ENCODE data around the gene ATP8A1.

Gene ATP8A1

GRCh38 chr4:42649870-42650269 is 7.0 kb downstream of the ATP8A1 start:
- no peak for ATAC-seq (ENCODE audit: low read depth)
- TF ChIP-seq CTCF (IDR thresholded peaks at IDR 0.05; ENCODE audit: poor library complexity, severe bottlenecking), result no peak
- H3K27me3 ChIP-seq (ENCODE audit: insufficient read depth, poor library complexity, severe bottlenecking), result no peaks in the 10 kb centered on the region
- H3K36me3 ChIP-seq (ENCODE audit: low read depth), result no peaks in the 10 kb centered on the region
- H3K4me1 ChIP-seq (ENCODE audit: insufficient read depth, poor library complexity, severe bottlenecking), result peaks cover 13% of the 10 kb centered on the region
- H3K9me3 ChIP-seq (ENCODE audit: severe bottlenecking), result no peaks in the 10 kb centered on the region
- no peak for DNase-seq (ENCODE audit: low spot score)
- H3K4me3 ChIP-seq (ENCODE audit: severe bottlenecking), result no peak overlapping the region
- H3K27ac ChIP-seq (ENCODE audit: poor library complexity, severe bottlenecking), result no peak overlapping the region

- H3K4me3 ChIP-seq (ENCODE audit: severe bottlenecking), result no peak overlapping the region
- ATAC-seq (ENCODE audit: low read depth) (no peak), DNase-seq (ENCODE audit: low spot score) (no peak)
- H3K27me3 ChIP-seq (ENCODE audit: insufficient read depth, poor library complexity, severe bottlenecking), result no peaks in the 10 kb centered on the region
- no peaks in the 10 kb centered on the region for H3K36me3 ChIP-seq (ENCODE audit: low read depth)
- H3K4me1 ChIP-seq (ENCODE audit: insufficient read depth, poor library complexity, severe bottlenecking), result no peaks in the 10 kb centered on the region
- no peak overlapping the region for H3K27ac ChIP-seq (ENCODE audit: poor library complexity, severe bottlenecking)
- no peak for TF ChIP-seq CTCF (IDR thresholded peaks at IDR 0.05; ENCODE audit: poor library complexity, severe bottlenecking)
- H3K9me3 ChIP-seq (ENCODE audit: severe bottlenecking), result no peaks in the 10 kb centered on the region
Measured at GRCh38 chr4:42646999-42647541, 9.8 kb downstream of the ATP8A1 start.

GRCh38 chr4:42646013-42646784 is 10.7 kb downstream of the ATP8A1 start:
- no peaks in the 10 kb centered on the region for H3K36me3 ChIP-seq (ENCODE audit: low read depth)
- TF ChIP-seq CTCF (IDR thresholded peaks at IDR 0.05; ENCODE audit: poor library complexity, severe bottlenecking), result no peak
- no peaks in the 10 kb centered on the region for H3K4me1 ChIP-seq (ENCODE audit: insufficient read depth, poor library complexity, severe bottlenecking)
- H3K27me3 ChIP-seq (ENCODE audit: insufficient read depth, poor library complexity, severe bottlenecking), result no peaks in the 10 kb centered on the region
- DNase-seq (ENCODE audit: low spot score) (no peak), ATAC-seq (ENCODE audit: low read depth) (no peak)
- no peaks in the 10 kb centered on the region for H3K9me3 ChIP-seq (ENCODE audit: severe bottlenecking)
- H3K4me3 ChIP-seq (ENCODE audit: severe bottlenecking), result no peak overlapping the region
- no peak overlapping the region for H3K27ac ChIP-seq (ENCODE audit: poor library complexity, severe bottlenecking)

GRCh38 chr4:42644897-42645296 is 12.0 kb downstream of the ATP8A1 start:
- no peak for TF ChIP-seq CTCF (IDR thresholded peaks at IDR 0.05; ENCODE audit: poor library complexity, severe bottlenecking)
- Histone ChIP-seq H3K4me1 (ENCODE audit: insufficient read depth, poor library complexity, severe bottlenecking) (no peaks in the 10 kb centered on the region), H3K9me3 (ENCODE audit: severe bottlenecking) (no peaks in the 10 kb centered on the region), H3K27ac (ENCODE audit: poor library complexity, severe bottlenecking) (no peak overlapping the region), H3K36me3 (ENCODE audit: low read depth) (no peaks in the 10 kb centered on the region), H3K27me3 (ENCODE audit: insufficient read depth, poor library complexity, severe bottlenecking) (no peaks in the 10 kb centered on the region), H3K4me3 (ENCODE audit: severe bottlenecking) (no peak overlapping the region)
- no peak for DNase-seq (ENCODE audit: low spot score)
- no peak for ATAC-seq (ENCODE audit: low read depth)

- no peaks in the 10 kb centered on the region for H3K9me3 ChIP-seq (ENCODE audit: severe bottlenecking)
- H3K27me3 ChIP-seq (ENCODE audit: insufficient read depth, poor library complexity, severe bottlenecking), result no peaks in the 10 kb centered on the region
- H3K27ac ChIP-seq (ENCODE audit: poor library complexity, severe bottlenecking), result no peak overlapping the region
- DNase-seq (ENCODE audit: low spot score) (no peak), ATAC-seq (ENCODE audit: low read depth) (no peak)
- no peak overlapping the region for H3K4me3 ChIP-seq (ENCODE audit: severe bottlenecking)
- TF ChIP-seq CTCF (IDR thresholded peaks at IDR 0.05; ENCODE audit: poor library complexity, severe bottlenecking), result no peak
- H3K4me1 ChIP-seq (ENCODE audit: insufficient read depth, poor library complexity, severe bottlenecking), result no peaks in the 10 kb centered on the region
- H3K36me3 ChIP-seq (ENCODE audit: low read depth), result no peaks in the 10 kb centered on the region
Measured at GRCh38 chr4:42643685-42644084, 13.2 kb downstream of the ATP8A1 start.
